Measurements from ENCODE around the gene SAA4.

SAA4 gene

GRCh38 chr11:18193010-18193409 lies 43.6 kb downstream of the SAA4 start:
- ATAC-seq = no peak

GRCh38 chr11:18191376-18191775 lies 45.2 kb downstream of the SAA4 start:
- ATAC-seq = no peak
- TF ChIP-seq ZFP3 (CRISPR knock-in tag; IDR thresholded peaks at IDR 0.05) (no peak), RARB (CRISPR knock-in tag; IDR thresholded peaks at IDR 0.05) (no peak), TOX (CRISPR knock-in tag; IDR thresholded peaks at IDR 0.05; ENCODE audit: borderline replicate concordance) (no peak), ZC3H10 (CRISPR knock-in tag; IDR thresholded peaks at IDR 0.05) (no peak), POU6F1 (CRISPR knock-in tag; IDR thresholded peaks at IDR 0.05; ENCODE audit: borderline replicate concordance, low read depth) (no peak), ZNF565 (CRISPR knock-in tag; conservative IDR thresholded peaks at IDR 0.05; ENCODE audit: low read depth) (no peak), PATZ1 (CRISPR knock-in tag; IDR thresholded peaks at IDR 0.05; ENCODE audit: borderline replicate concordance) (no peak), ARNTL (CRISPR knock-in tag; IDR thresholded peaks at IDR 0.05; ENCODE audit: borderline replicate concordance, low read depth) (no peak)

More at GRCh38 chr11:18193010-18193409, 43.6 kb downstream of the SAA4 start:
- no peak for TF ChIP-seq PATZ1 (CRISPR knock-in tag; IDR thresholded peaks at IDR 0.05; ENCODE audit: borderline replicate concordance)
- TF ChIP-seq GLIS3 (CRISPR knock-in tag; IDR thresholded peaks at IDR 0.05) = no peak
- TF ChIP-seq POU6F1 (CRISPR knock-in tag; IDR thresholded peaks at IDR 0.05; ENCODE audit: borderline replicate concordance, low read depth) = no peak
- TF ChIP-seq ISL1 (CRISPR knock-in tag; IDR thresholded peaks at IDR 0.05) = no peak
- TF ChIP-seq SNAI2 (CRISPR knock-in tag; IDR thresholded peaks at IDR 0.05) = no peak
- TF ChIP-seq CSRNP3 (CRISPR knock-in tag; IDR thresholded peaks at IDR 0.05) = no peak
- no peak for TF ChIP-seq ZNF70 (CRISPR knock-in tag; IDR thresholded peaks at IDR 0.05)
- TF ChIP-seq RARB (CRISPR knock-in tag; IDR thresholded peaks at IDR 0.05) = no peak
- TF ChIP-seq CREB5 (CRISPR knock-in tag; IDR thresholded peaks at IDR 0.05; ENCODE audit: low read depth) = no peak
- TF ChIP-seq ZFP3 (CRISPR knock-in tag; IDR thresholded peaks at IDR 0.05) = no peak
- no peak for TF ChIP-seq TSHZ2 (CRISPR knock-in tag; IDR thresholded peaks at IDR 0.05)
- no peak for TF ChIP-seq ZC3H10 (CRISPR knock-in tag; IDR thresholded peaks at IDR 0.05)
- TF ChIP-seq ZNF565 (CRISPR knock-in tag; conservative IDR thresholded peaks at IDR 0.05; ENCODE audit: low read depth) = no peak
- TF ChIP-seq TCF4 (CRISPR knock-in tag; IDR thresholded peaks at IDR 0.05; ENCODE audit: borderline replicate concordance) = no peak
- TF ChIP-seq BACH2 (CRISPR knock-in tag; IDR thresholded peaks at IDR 0.05; ENCODE audit: borderline replicate concordance) = no peak
- TF ChIP-seq CSDC2 (CRISPR knock-in tag; IDR thresholded peaks at IDR 0.05) = no peak
- TF ChIP-seq ZNF8 (CRISPR knock-in tag; IDR thresholded peaks at IDR 0.05) = no peak
- TF ChIP-seq OSR1 (CRISPR knock-in tag; IDR thresholded peaks at IDR 0.05) = no peak
